22Rv1 (cell line): Measurements from ENCODE around the gene KAZALD1.

ENCODE experiments used
- H3K27ac ChIP-seq: fragments of 450-650 bp; 2 replicates; pipeline ENCODE4 v1.5.1; 2017
- ZFX ChIP-seq: fragments of 450-650 bp; IDR thresholded peaks from 2 replicates; pipeline ENCODE4 v1.6.1; 2017; ENCODE audit warnings: antibody characterized with exemption, borderline replicate concordance
- TF ChIP-seq, protein P1 (sequence below): fragments of 450-650 bp; IDR thresholded peaks from 2 replicates; pipeline ENCODE4 v1.5.1; 2017; ENCODE audit warnings: mild to moderate bottlenecking

KAZALD1 gene

DNA sequence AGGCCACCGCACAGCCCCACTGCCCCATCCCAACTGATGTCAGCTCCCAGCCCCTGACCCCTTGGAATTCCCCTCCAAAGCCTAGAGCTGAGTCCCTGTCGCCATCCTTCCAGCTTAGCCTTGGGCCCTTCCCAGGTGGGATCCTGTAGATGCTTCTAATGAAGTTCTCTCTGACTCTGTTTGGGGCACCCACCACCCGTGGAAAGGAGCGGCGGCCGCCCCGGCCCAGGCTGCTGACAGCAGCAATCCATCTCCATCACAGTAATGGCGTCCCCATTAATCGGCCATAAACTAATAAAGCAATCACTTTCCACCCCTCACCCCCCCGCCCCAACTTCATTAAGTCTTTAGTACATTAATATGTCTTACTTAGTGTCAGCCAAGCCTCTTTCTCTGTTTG lies 25.6 kb downstream of the KAZALD1 start:
- H3K27ac ChIP-seq = no peak overlapping the region
- TF ChIP-seq ZFX = no peak
- TF ChIP-seq, protein P1, sequence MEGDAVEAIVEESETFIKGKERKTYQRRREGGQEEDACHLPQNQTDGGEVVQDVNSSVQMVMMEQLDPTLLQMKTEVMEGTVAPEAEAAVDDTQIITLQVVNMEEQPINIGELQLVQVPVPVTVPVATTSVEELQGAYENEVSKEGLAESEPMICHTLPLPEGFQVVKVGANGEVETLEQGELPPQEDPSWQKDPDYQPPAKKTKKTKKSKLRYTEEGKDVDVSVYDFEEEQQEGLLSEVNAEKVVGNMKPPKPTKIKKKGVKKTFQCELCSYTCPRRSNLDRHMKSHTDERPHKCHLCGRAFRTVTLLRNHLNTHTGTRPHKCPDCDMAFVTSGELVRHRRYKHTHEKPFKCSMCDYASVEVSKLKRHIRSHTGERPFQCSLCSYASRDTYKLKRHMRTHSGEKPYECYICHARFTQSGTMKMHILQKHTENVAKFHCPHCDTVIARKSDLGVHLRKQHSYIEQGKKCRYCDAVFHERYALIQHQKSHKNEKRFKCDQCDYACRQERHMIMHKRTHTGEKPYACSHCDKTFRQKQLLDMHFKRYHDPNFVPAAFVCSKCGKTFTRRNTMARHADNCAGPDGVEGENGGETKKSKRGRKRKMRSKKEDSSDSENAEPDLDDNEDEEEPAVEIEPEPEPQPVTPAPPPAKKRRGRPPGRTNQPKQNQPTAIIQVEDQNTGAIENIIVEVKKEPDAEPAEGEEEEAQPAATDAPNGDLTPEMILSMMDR = no peak

DNA sequence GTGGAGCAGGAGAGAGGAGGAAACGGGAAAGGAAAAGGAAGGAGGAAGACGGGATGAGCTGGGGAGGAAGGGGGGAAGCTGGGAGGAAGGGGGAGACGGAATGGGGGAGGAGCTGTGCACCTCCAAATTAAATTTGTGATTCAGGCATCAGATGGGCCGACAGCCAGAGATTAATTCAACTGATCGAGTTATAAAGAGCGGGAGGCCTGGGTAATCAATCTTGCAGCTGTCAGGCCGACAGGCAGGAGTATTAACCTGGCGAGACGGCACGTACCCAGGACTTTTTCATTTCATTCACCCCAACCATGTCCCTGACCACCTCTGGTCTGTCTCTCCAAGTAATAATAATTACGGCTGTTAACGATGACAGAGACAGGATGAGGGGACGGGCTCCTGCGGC lies 26.2 kb downstream of the KAZALD1 start:
- TF ChIP-seq, protein P1 = no peak
- no peak for TF ChIP-seq ZFX
- H3K27ac ChIP-seq = no peak overlapping the region

DNA sequence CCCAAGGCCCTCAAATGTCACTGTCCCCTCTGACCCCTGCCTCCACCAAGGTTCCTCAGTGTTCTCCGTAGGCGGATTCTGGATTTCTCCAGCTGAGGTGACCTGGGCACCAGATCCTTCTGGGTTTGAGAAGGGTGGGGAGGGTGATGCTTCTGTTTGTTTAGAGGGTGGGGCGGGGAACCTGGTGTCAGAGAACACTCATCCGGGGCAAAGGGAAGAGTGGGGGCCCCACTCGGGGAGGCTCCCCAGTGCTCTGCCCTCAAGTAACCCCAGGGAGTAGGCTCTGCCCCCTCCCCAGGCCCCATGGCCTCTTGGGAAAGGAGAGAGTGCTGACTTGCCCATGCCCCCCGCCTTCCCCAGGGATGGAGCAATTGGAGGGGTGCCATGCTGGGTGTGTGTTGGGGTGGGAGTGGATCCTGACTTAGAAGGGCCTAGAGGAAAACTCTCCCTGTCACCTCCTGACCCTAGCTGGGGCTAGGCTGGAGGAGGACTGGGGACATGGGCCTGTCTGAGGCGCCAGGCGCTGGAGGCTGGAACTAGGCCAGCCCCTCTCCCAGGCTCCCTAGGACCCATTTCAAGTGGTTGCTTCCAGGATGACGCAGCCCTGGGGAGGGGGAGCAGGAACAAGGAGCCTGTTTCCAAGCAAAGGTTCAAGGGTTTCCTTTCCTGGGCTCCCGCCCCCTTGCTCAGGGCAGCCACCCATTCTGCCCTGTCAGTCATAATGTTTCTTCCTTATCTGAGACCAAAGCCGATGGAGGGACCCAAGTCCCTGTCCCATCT lies 27.9 kb downstream of the KAZALD1 start:
- TF ChIP-seq ZFX = no peak
- TF ChIP-seq, protein P1 = no peak
- no peak overlapping the region for H3K27ac ChIP-seq

DNA sequence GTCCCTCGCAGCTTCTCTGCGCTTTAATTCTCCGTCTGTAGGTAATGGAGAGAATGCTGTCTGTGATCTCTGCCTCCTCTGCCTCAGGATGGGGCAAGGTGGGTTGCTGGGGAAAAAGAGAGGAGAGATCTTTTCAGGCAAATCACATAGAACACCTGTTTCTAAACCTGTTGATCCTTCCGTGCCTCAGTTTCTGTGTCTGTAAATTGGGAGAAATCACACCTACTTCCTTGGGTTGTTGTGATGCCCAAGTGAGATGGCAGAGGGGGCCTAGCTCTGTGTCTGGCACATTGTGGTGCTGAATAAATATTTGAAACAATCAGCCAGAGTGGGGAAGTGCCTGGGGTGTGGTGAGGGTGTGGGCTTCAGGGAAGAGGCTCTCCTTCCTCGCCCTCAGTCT lies 28.8 kb downstream of the KAZALD1 start:
- TF ChIP-seq, protein P1 = no peak
- no peak for TF ChIP-seq ZFX
- H3K27ac ChIP-seq = 0 out of 2 replicates have a peak overlapping the region, but pooled peaks have one; percentile 91

DNA sequence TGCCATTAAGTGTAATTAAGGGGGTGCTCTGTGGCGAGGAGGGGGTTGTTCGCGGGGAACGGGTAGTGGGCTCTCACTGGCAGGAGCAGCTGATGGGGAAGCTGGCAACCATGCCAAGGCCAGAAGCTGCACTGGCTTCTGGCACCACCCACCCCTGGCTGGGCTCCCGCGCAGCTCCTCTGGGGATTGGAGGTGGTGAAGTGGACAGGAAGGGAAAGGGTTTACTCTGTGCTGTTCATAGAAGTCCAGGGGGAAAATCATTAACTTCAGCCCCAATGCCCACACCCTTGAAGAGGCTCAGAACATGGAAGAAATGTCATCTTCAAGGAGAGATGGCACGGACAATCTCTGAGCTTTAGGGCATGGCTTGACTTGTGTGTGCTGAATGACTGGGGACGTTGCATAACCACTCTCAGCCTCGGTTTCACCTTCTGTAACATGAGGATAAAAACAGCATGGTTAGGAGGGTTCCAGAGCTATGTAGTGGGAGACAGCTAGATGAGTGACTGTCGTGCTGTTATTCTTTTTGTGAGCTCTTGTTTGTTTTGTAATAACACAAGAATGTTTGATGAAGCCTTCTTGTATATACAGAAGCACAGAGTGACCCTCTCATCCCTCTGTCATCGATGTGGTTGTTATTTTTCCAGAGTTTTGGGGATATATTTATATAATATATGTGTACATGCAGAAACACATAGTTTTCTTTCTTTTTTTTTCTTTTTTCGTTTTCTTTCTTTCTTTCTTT lies 29.9 kb downstream of the KAZALD1 start:
- TF ChIP-seq, protein P1 = no peak
- TF ChIP-seq ZFX = no peak
- peak overlapping the region; percentile 91 for H3K27ac ChIP-seq

DNA sequence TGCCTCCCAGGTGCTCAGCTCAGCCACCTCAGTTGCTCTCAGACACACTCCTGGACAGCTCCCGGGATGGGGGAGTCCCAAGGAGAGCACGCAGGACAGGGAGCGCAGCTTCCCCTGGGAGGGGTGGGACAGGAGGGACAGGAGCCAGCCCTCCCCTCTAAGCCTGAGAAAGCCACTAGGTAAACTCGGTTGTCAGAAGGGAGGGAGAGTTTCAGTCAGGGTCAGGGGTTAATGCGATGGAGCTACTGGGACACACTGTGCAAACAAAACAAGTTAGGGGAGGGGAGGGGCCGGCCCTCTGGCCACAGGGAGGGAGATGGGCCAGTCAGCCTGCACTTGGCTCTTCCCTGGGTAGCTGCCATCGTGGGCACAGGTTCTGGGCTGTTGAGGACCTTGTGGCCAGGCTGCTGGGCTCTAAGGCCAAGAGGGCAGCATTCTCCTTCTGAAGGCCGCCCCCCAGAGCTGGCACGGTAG lies 31.1 kb downstream of the KAZALD1 start:
- TF ChIP-seq ZFX = no peak
- TF ChIP-seq, protein P1 = no peak
- H3K27ac ChIP-seq = peak overlapping the region; percentile 91
